Left ventricle myocardium superior (tissue), 1 donor: ENCODE results near the gene ZNF571. TPM values are rescaled to one million over a fixed set of nuclear protein-coding genes. Genes with fewer than 3 reads are reported as not detected.

Source experiments
- ATAC-seq: fragments of 200-7000 bp; cut with Tn5 transposase; one replicate; pipeline ENCODE4 v1.9.1; 2020; ENCODE audit warnings: mild to moderate bottlenecking, moderate library complexity
- DNase-seq: peaks from one replicate; pipeline ENCODE4 v3.0.0-alpha.2; 2020
- intact Hi-C: fragments of 100-400 bp; cut with micrococcal nuclease; formaldehyde crosslinking; loops from one replicate; pipeline ENCODE4 v1.11.0; 2022
- long read RNA-seq: library from polyadenylated mRNA; unstranded; transcript quantifications from one replicate; pipeline ENCODE4 v2.0.0, GENCODE V29; 2021
- total RNA-seq: library from RNA; stranded (reverse); fragmentation: NEBNext Ultra II Directional; extraction: Animal tissue kit (Norgen Biotek cat#: 25700); gene quantifications from one replicate; pipeline ENCODE4 v1.2.1, GENCODE V29; 2021
- donor health status: DM: no; HTN: yes; CAD: no; lungs with severe emphysema.

ZNF571 gene
- 3.8 TPM for total RNA-seq
- long read RNA-seq, full-length matches to known transcripts: 5 of 9 reads
- long read RNA-seq, partial matches to known transcripts: 0 of 9 reads
- long read RNA-seq, other reads (novel, unspliced or antisense): 4 of 9 reads

DNA sequence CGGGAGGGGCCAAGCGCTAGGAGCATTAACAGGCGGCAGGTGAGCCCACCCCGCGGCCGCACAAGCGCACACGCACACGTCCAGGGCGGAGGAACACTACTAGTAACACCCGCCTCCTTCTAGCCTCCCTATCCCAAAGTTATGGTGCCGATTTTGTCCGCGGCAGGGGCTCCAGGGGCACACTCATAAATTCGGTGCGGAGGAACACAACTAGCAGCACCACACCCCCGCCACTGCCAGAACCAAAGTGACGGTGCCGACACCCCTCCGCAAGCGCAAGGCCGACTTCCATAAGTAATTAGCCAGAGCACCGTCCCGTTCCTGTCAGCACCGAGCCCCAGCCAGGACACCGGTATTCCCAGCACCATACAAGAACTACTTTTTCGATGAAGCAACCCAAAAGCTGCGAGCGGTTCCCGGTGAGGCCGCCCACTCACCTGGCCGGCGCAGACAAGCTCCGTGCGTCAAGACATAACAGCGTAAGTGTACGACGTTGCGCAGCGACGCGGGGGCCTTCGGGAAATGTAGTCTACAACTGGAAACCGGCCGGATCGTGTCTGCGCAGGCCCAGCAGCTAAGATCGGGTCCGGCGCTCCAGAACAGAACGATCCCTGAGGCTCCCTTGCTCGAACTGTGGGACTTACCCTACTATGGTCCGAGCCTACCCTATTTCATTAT, at the start of gene ZNF571, which contains the start of gene ZNF540:
TSS of gene ZNF571 (minus strand) at position 489 of the 678 bp plus-strand sequence. CDS start 8,116 bp downstream, outside the sequence.
TSS of gene ZNF540 (plus strand) at position 573 of the 678 bp plus-strand sequence. CDS start 3,572 bp downstream, outside the sequence.
- DNase-seq (peak; percentile 96), ATAC-seq (peak; percentile 99)
- intact Hi-C loops: no loop called here

DNA sequence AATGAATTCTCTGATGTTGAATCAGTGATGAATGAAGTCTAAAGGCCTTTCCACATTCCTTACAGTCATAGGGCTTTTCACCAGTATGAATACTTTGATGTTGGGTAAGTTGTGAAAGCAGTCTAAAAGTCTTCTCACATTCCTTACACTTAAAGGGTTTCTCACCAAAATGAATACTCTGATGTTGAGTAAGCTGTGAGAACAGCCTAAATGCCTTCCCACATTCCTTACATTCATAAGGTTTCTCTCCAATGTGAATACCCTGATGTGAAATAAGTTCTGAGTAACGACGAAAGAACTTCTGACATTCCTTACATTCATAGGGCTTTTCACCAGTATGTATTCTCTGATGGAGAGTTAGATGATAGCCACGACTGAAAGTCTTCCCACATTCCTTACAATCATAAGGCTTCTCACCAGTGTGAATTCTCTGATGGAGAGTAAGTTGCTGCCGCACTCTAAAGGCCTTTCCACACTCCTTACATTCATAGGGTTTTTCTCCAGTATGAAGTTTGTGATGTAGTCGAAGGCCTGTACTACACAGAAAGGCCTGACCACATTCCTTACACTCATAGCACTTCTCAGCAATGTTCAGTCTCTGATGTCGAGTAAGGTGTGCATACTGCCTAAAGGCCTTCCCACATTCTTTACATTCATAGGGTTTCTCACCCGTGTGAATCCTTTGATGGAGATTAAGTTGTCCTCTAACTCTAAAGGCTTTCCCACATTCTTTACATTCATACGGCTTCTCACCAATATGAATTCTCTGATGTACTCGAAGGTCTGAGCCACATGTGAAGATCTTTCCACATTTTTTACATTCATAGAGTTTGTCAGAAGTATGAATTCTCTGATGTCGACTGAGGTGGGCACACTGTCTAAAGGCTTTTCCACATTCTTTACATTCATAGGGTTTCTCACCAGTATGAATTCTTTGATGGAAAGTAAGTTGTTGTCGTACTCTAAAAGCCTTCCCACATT, 40.8 kb upstream of the ZNF571 start:
- no peak for DNase-seq
- ATAC-seq: no peak
- intact Hi-C loops: no loop called here

DNA sequence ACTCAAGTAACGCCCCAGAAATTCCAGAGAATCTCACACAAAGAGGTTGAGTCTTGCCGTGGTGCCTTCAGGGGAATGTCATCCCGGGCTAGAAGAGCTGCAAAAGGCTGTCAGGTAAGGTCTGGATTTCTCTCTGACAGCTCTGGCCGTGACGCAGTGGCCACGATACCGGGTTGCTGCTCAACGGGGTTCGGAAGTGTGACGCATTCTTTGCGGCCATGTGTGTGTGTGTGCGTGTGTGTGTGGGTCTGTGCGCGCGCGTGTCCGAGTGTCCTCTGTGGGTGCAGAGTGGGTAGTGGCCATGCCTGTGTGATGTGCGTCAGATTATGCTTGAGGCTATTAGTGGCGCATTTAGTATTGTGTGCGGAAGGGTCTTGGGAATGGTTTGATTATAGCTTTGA, 390 bp upstream of the ZNF571 start:
- peak; percentile 77 for ATAC-seq
- DNase-seq: peak; percentile 76
- intact Hi-C loops: no loop called here

DNA sequence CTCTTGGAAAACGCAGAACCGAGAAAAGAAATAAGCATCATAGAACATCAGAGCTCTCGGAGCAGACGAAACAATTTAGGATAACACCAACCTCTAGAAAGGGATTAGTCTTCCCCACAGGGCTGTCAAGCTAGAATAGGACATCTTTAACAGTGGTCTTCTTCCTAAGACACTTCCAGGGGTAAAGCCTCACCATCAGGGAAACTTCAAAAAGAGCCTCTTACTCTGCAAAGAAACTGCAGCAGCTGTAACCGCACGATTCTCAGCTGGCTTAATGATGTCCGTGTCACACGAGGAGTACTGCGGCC, 642 bp downstream of the ZNF571 start:
- ATAC-seq: no peak
- no peak for DNase-seq
- intact Hi-C loops: no loop called here

DNA sequence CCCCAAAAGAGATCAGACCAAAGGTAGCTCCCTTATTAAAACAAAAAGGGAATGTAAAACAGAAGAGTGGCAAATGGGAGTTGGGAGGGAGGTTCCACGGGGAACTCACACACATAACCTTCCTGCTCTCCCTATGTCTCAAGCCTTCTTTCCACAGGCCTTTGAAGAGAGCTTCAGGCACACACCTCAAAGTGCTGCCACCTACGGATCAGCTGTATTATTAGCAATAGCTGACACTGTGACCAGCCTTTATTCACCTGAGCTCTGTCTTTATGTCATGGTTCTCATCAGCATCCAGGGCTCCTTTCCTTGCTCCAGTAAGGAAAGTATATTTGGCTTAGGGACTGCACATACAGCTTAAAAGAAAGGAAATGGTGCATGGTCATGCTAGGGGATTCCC, 11.3 kb downstream of the ZNF571 start:
- intact Hi-C loops: no loop called here
- ATAC-seq (no peak), DNase-seq (no peak)

DNA sequence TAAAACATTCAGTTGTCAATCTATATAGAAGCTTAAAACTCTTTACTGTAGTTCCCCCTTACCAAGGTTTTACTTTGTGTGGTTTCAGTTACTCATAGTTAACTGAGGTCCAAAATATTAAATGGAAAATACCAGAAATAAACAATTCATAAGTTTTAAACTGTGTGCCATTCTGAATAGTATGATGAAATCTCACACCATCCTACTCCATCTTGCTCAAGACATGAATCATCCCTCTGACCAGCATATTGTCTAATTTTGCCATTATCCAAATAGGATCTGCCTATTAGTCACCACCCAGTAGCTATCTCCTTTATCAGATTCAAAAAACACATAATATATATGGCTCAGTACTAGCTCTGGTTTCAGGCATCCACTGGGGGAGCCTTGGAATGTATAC, 22.4 kb downstream of the ZNF571 start:
- ATAC-seq: no peak
- intact Hi-C loops: loop anchor here (5.0 kb wide), 1 partner anchor 590 kb away; no protein-coding TSS in a partner anchor
- no peak for DNase-seq

DNA sequence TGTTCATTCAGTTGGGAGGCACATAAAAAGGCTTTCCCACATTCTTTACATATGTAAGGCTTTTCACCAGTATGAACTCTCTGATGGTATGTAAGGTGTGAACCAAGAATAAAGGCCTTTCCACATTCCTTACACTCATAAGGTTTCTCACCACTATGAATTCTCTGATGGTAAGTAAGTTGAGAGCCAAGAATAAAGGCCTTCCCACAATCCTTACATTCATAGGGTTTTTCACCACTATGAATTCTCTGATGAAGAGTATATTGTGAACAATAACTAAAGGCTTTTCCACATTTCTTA, 29.3 kb downstream of the ZNF571 start:
- no peak for DNase-seq
- no peak for ATAC-seq
- intact Hi-C loops: no loop called here

DNA sequence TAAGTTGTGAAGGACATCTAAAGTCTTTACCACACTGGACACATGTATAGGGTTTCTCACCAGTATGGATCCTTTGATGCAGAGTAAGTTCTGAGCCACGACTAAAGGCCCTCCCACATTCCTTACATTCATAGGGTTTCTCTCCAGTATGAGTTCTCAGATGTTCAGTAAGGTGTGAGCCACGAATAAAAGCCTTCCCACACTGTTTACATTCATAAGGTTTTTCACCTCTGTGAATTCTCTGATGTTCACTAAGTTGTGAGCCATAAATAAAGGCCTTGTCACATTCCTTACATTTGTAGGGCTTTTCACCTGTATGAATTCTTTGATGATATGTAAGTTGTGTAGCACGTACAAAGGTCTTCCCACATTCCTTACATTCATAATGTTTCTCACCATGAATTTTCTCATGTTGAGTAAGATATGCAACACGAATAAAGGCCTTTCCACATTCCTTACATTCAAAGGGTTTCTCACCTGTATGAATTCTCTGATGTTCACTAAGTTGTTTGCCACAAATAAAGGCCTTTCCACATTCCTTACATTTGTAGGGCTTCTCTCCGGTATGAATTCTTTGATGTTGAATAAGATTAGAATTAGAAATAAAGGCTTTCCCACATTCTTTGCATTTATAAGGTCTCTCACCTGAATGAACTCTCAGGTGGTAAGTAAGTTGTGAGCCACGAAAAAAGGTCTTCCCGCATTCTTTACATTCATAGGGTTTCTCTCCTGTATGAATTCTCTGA, 29.8 kb downstream of the ZNF571 start:
- ATAC-seq (no peak), DNase-seq (no peak)
- intact Hi-C loops: no loop called here

DNA sequence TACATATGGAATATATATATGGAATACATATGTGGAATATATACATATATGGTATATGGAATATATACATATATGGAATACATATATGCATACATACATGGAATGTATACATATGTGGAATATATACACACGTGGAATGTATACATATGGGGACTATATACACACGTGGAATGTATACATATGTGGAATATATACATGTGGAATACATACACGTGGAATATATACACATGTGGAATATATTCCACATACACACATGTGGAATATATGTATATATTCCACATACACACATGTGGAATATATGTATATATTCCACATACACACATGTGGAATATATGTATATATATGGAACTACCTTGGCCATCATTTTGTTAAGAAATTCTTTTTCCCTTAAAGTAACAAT, 31.1 kb downstream of the ZNF571 start:
- ATAC-seq (no peak), DNase-seq (no peak)
- intact Hi-C loops: no loop called here

DNA sequence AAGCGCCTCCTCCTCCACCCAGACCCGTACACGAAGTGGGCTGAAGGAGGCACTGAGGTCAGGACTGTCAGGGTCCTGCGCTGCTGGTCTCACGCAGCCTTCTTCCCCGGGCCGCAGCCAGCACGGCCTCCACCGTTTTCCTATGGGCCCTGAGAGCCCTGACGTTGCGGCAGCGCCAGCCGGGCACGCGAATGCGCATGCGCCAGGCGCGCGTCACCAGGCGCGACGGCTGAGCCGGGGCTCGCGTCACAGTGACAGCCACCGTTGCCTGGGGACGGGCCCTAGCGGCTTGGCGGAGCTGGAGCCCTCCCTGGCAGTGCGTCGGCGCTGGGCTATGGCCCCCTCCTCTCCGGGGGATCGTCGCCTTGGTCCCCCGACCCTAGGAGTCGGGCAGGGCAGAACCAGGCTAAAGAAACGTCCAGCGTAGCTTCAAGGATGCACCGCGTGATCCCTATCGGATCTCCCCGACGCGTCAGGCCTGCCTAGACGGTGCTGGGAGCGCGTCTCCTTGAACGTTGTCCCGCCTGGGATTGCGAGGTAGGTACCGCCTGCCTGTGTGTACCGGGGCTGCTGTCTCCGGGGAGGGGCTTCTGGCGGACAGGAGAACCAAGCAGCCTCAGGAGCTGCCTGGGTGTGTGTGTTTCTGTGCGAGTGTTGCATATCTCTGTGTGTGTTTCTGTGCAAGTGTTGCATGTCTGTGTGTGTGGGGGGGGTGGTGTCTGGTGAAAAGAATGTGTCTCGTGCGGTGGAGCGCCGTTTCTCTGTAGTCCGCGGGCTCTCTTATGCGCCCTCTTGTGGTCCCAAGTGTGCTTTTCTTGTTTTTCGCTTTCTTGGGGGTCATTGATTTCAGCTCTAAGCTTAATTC, 43.2 kb downstream of the ZNF571 start:
- ATAC-seq: peak; percentile 98
- intact Hi-C loops: no loop called here
- DNase-seq: peak; percentile 80

DNA sequence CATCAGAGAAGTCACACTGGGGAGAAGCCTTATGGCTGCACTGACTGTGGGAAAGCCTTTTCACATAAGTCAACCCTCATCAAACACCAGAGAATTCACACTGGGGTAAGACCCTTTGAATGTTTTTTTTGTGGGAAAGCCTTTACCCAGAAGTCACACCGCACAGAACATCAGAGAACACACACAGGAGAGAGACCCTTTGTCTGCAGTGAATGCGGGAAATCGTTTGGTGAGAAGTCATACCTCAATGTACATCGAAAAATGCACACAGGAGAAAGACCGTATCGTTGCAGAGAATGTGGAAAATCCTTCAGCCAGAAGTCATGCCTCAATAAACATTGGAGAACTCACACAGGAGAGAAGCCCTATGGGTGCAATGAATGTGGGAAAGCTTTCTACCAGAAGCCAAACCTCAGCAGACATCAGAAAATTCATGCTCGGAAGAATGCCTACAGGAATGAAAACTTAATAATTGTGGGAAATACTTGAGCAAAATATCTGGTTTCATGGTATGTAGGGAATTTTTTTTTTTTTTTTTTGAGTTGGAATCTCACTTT, 57.1 kb downstream of the ZNF571 start:
- intact Hi-C loops: no loop called here
- DNase-seq: no peak
- no peak for ATAC-seq

DNA sequence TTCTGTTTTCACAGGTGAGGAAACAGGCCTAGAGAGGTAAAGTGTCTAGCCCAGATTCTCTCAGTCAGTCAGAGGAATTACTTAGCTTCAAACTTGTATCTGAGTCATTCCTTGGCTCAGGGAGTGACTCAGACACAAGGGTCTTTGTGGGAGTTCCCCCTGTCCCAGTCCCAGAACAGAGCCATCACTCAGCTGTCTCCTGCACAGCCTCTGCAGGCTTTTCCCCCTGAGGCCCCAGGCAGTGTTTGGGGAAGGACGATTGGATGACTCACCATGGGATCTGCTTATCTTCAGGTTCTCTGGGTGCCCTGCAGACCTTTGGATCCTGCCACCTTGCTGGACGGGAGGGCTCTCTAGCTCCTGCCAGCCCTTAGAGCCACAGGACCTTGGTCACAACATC, 74.7 kb downstream of the ZNF571 start:
- intact Hi-C loops: no loop called here
- no peak for DNase-seq
- no peak for ATAC-seq

Other genes starting within 250 kb of the ZNF571 start
- gene ZNF527, start 223.7 kb downstream of the ZNF571 start, total RNA-seq: 6.1 TPM
- 6.8 TPM for gene ZNF569, start 127.3 kb downstream of the ZNF571 start, total RNA-seq
- gene ZNF570, start 125.4 kb downstream of the ZNF571 start, total RNA-seq: 7.3 TPM
- gene ZNF793, start 87.9 kb downstream of the ZNF571 start, total RNA-seq: 6.4 TPM
- gene ZNF540, start 84 bp upstream of the ZNF571 start, total RNA-seq: 8.8 TPM
- 9.3 TPM for gene ZFP30, start 60.7 kb upstream of the ZNF571 start, total RNA-seq
- 9.3 TPM for gene ZNF607, start 125.0 kb upstream of the ZNF571 start, total RNA-seq
- gene ZNF573, start 184.8 kb upstream of the ZNF571 start, total RNA-seq: 10.7 TPM